IMR-90 (cell line): ENCODE data around the gene DNASE2B. TPM values are rescaled to one million over a fixed set of nuclear protein-coding genes. Genes with fewer than 3 reads are reported as not detected.

Source experiments
- ATAC-seq: fragments of 200-7000 bp; cut with Tn5 transposase; 2 replicates; pipeline ENCODE4 v1.9.1; 2020; ENCODE audit warnings: low read depth, mild to moderate bottlenecking, moderate library complexity
- BruUV-seq: library from RNA; stranded (reverse); fragments of 400-500 nt; replicated peaks from 2 replicates; lab custom pipeline; 2021; lab: Mats Ljungman, UMichigan
- CTCF ChIA-PET: fragments of 300-600 bp; formaldehyde crosslinking; extraction: SDS; loops from one replicate; lab custom pipeline; 2021; ENCODE audit warnings: antibody characterized with exemption; lab: Yijun Ruan, JAX
- POLR2A ChIA-PET: fragments of 300-600 bp; sonication (Branson Sonifier 250); formaldehyde crosslinking; loops from one replicate; lab custom pipeline; 2022; ENCODE audit warnings: antibody characterized with exemption; ENCODE audit not compliant: unreplicated experiment; lab: Charles Lee
- DNase-seq: peaks from one replicate; pipeline ENCODE4 v3.0.0; 2013
- H2AFZ ChIP-seq: replicated peaks from 2 replicates; pipeline ENCODE3; 2013; ENCODE audit warnings: low read length, mild to moderate bottlenecking; ENCODE audit not compliant: poor library complexity
- H2AK5ac ChIP-seq: 2 replicates; pipeline ENCODE4 v1.6.1; 2013; ENCODE audit warnings: low read depth, low read length, inconsistent platforms
- H2AK9ac ChIP-seq: replicated peaks from 2 replicates; pipeline ENCODE3; 2013; ENCODE audit warnings: mild to moderate bottlenecking, low read depth, low read length, moderate library complexity; ENCODE audit not compliant: poor library complexity
- H2BK120ac ChIP-seq: 2 replicates; pipeline ENCODE4 v1.6.1; 2013; ENCODE audit warnings: low read depth, low read length, inconsistent platforms
- H2BK15ac ChIP-seq: 3 replicates; pipeline ENCODE4 v1.6.1; 2013; ENCODE audit warnings: low read depth, low read length, inconsistent platforms
- H2BK20ac ChIP-seq: 2 replicates; pipeline ENCODE4 v1.6.1; 2013; ENCODE audit warnings: low read depth, mild to moderate bottlenecking, inconsistent platforms, low read length, moderate library complexity
- H2BK5ac ChIP-seq: 2 replicates; pipeline ENCODE4 v1.6.1; 2013; ENCODE audit warnings: mild to moderate bottlenecking, low read depth, low read length, inconsistent platforms; ENCODE audit not compliant: poor library complexity, severe bottlenecking
- H3K14ac ChIP-seq: replicated peaks from 2 replicates; pipeline ENCODE4 v1.6.1; 2013; ENCODE audit warnings: low read depth, low read length, inconsistent platforms
- H3K18ac ChIP-seq: 2 replicates; pipeline ENCODE4 v1.6.1; 2013; ENCODE audit warnings: low read depth, low read length, control low read depth
- H3K23ac ChIP-seq: 2 replicates; pipeline ENCODE4 v1.6.1; 2013; ENCODE audit warnings: low read depth, low read length, inconsistent platforms
- H3K27ac ChIP-seq: 2 replicates; pipeline ENCODE4 v1.5.1; 2013; ENCODE audit warnings: mild to moderate bottlenecking, control low read depth, low read length; ENCODE audit not compliant: insufficient read depth
- H3K27me3 ChIP-seq: 2 replicates; pipeline ENCODE4 v1.6.1; 2013; ENCODE audit warnings: low read length; ENCODE audit not compliant: control insufficient read depth, insufficient read depth
- H3K36me3 ChIP-seq: 2 replicates; pipeline ENCODE4 v1.6.1; 2013; ENCODE audit warnings: low read length, mixed read lengths; ENCODE audit not compliant: control insufficient read depth, insufficient read depth
- H3K4ac ChIP-seq: 2 replicates; pipeline ENCODE4 v1.6.1; 2013; ENCODE audit warnings: low read depth, low read length, inconsistent platforms
- H3K4me1 ChIP-seq: 2 replicates; pipeline ENCODE4 v1.6.1; 2013; ENCODE audit warnings: low read length, mixed read lengths; ENCODE audit not compliant: control insufficient read depth, insufficient read depth
- H3K4me2 ChIP-seq: 2 replicates; pipeline ENCODE4 v1.6.1; 2013; ENCODE audit warnings: low read depth, mild to moderate bottlenecking, control low read depth, low read length, moderate library complexity
- H3K4me3 ChIP-seq: 2 replicates; pipeline ENCODE4 v1.5.1; 2013; ENCODE audit warnings: low read depth, mild to moderate bottlenecking, control low read depth, low read length, moderate library complexity; ENCODE audit not compliant: insufficient read depth
- H3K56ac ChIP-seq: 2 replicates; pipeline ENCODE4 v1.6.1; 2013; ENCODE audit warnings: low read length, inconsistent platforms; ENCODE audit not compliant: insufficient read depth; ENCODE audit errors: extremely low read depth
- H3K79me1 ChIP-seq, 2 experiments: 2 replicates each; pipeline ENCODE4 v1.6.1; 2013; ENCODE audit warnings: low read length in 2 of 2, inconsistent platforms in 1 of 2, low read depth in 1 of 2
- H3K9ac ChIP-seq: 2 replicates; pipeline ENCODE4 v1.6.1; 2013; ENCODE audit warnings: low read depth, low read length, control low read depth
- H3K9me1 ChIP-seq: 2 replicates; pipeline ENCODE4 v1.6.1; 2013; ENCODE audit warnings: low read length, inconsistent platforms; ENCODE audit not compliant: insufficient read depth
- H3K9me3 ChIP-seq: 2 replicates; pipeline ENCODE4 v1.6.1; 2013; ENCODE audit warnings: low read length; ENCODE audit not compliant: control insufficient read depth, insufficient read depth
- H4K20me1 ChIP-seq: 2 replicates; pipeline ENCODE4 v1.6.1; 2013; ENCODE audit warnings: low read length, inconsistent platforms; ENCODE audit not compliant: insufficient read depth
- H4K5ac ChIP-seq: 2 replicates; pipeline ENCODE4 v1.6.1; 2013; ENCODE audit warnings: mild to moderate bottlenecking, low read depth, low read length, control low read depth
- H4K8ac ChIP-seq, 2 experiments: 2 replicates each; pipeline ENCODE4 v1.6.1; 2013; ENCODE audit warnings: low read depth in 2 of 2, low read length in 2 of 2, control low read depth in 1 of 2, inconsistent platforms in 1 of 2
- H4K91ac ChIP-seq: 2 replicates; pipeline ENCODE4 v1.6.1; 2013; ENCODE audit warnings: low read depth, low read length, inconsistent platforms; ENCODE audit not compliant: insufficient read depth
- MXI1 ChIP-seq: IDR thresholded peaks from 2 replicates; pipeline ENCODE4 v1.6.1; 2012; ENCODE audit warnings: low read depth, mild to moderate bottlenecking, low read length, moderate library complexity, borderline replicate concordance
- SMC3 ChIP-seq: fragments of 150-350 bp; IDR thresholded peaks from 2 replicates; pipeline ENCODE4 v1.6.1; 2016; ENCODE audit warnings: low read depth, mild to moderate bottlenecking, antibody characterized with exemption, low read length, moderate library complexity
- WGBS, 2 experiments: methylation state at CpG; one replicate each; pipeline versions ENCODE4 v1.1.5 to v1.1.7; 2013; ENCODE audit warnings: missing lambda C conversion rate in 2 of 2; ENCODE audit not compliant: insufficient read length in 1 of 2; ENCODE audit errors: extremely low coverage in 2 of 2; 5-methylcytosine and 5-hydroxymethylcytosine counted together
- dilution Hi-C: fragments of 300-500 bp; cut with HindIII; formaldehyde crosslinking; loops from one replicate; pipeline ENCODE4 v1.14.3; 2018; ENCODE audit warnings: low sequenced_read_pairs; ENCODE audit not compliant: unreplicated experiment
- in situ Hi-C: fragments of 300-500 bp; cut with MboI; formaldehyde crosslinking; loops from 3 replicates; pipeline ENCODE4 v1.14.3; 2019; ENCODE audit warnings: low sequenced_read_pairs, inconsistent platforms, mixed read lengths
- intact Hi-C: fragments of 100-400 bp; cut with micrococcal nuclease; formaldehyde crosslinking; loops from 2 replicates; pipeline ENCODE4 v1.10.0; 2022
- polyA plus RNA-seq, 3 experiments: library from polyadenylated mRNA; depleted of rRNA; stranded (reverse); fragments of >200 nt; gene quantifications; 2 replicates each; pipeline ENCODE4 v1.2.3, GENCODE V29; 2012; ENCODE audit warnings: low replicate concordance in 1 of 3
- total RNA-seq: library from RNA; depleted of rRNA; stranded (reverse); fragments of >200 nt; gene quantifications from 2 replicates; pipeline ENCODE4 v1.2.3, GENCODE V29; 2012
- TF ChIP-seq, protein P1 (sequence below): conservative IDR thresholded peaks from 2 replicates; pipeline ENCODE4 v1.5.1; 2012; ENCODE audit warnings: mild to moderate bottlenecking, low read depth, low read length, improper control_type of control experiment

DNASE2B gene
- total and polyA plus RNA-seq, 2 of the 4 experiments (the other 2 are of a cell fraction), result not detected

DNA sequence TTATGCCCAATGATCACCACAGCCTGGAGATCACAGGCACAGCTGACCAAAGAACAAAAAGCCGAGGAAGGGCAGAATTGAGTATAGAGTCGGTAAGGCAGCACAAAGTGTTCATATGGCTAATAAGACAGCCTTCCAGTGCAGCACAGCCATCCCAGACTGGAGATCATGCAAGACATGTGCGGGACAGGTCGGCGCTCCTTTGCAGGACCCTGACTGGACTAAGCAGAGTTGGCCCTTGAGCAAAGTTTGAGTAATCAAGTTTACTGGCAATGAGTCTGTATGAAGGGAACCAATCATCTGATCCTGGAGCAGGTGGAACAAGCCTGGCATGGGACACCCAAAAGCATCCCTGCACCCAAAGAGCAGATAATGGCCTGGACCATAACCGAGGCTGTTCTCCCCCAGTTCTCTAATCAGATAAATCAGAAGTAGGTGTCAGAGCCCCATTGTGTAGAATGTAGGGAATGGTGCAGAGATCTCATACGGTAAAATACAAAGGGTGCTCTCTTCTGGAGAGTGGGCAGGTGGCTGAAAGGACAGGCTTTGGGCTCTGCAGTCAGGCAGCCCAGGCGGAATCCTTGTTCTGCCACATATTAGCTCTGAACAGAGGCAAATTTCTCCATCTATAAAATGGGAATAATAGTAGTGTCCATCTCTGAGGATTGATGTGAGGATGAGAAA is 10.7 kb upstream of the DNASE2B start:
- Histone ChIP-seq H4K8ac (no peak overlapping the region), H3K27ac (no peak overlapping the region), H2AFZ (no peak overlapping the region), H3K36me3 (no peaks in the 10 kb centered on the region), H3K4me1 (no peaks in the 10 kb centered on the region), H3K9me1 (no peaks in the 10 kb centered on the region), H2BK120ac (no peak overlapping the region), H2BK5ac (no peak overlapping the region), H3K4me3 (no peak overlapping the region), H3K23ac (no peak overlapping the region), H3K9me3 (no peaks in the 10 kb centered on the region), H2BK20ac (no peak overlapping the region), H3K18ac (no peak overlapping the region), H3K27me3 (no peaks in the 10 kb centered on the region), H4K20me1 (no peaks in the 10 kb centered on the region), H2AK9ac (no peak overlapping the region), H3K4me2 (no peak overlapping the region), H3K14ac (no peak overlapping the region), H4K91ac (no peak overlapping the region), H4K5ac (no peak overlapping the region), H2AK5ac (no peak overlapping the region), H3K9ac (no peak overlapping the region), H3K4ac (no peak overlapping the region), H3K56ac (no peak overlapping the region), H3K79me1 (no peaks in the 10 kb centered on the region), H2BK15ac (no peak overlapping the region; the same call in 2 of the 3 replicates)
- CTCF ChIA-PET, result interaction anchor here (1.1 kb wide), 1 partner anchor 11 kb away, joined by 3 read pairs; no protein-coding TSS in a partner anchor
- no TSS peak for BruUV-seq
- ATAC-seq (no peak), DNase-seq (no peak)
- 100% methylated on average over 3 of the region's 8 CpGs; no CpG with 5 or more reads in 1 of the 2 experiments for WGBS, 2 experiments
- intact Hi-C loops, result no loop called here
- TF ChIP-seq, protein P1, sequence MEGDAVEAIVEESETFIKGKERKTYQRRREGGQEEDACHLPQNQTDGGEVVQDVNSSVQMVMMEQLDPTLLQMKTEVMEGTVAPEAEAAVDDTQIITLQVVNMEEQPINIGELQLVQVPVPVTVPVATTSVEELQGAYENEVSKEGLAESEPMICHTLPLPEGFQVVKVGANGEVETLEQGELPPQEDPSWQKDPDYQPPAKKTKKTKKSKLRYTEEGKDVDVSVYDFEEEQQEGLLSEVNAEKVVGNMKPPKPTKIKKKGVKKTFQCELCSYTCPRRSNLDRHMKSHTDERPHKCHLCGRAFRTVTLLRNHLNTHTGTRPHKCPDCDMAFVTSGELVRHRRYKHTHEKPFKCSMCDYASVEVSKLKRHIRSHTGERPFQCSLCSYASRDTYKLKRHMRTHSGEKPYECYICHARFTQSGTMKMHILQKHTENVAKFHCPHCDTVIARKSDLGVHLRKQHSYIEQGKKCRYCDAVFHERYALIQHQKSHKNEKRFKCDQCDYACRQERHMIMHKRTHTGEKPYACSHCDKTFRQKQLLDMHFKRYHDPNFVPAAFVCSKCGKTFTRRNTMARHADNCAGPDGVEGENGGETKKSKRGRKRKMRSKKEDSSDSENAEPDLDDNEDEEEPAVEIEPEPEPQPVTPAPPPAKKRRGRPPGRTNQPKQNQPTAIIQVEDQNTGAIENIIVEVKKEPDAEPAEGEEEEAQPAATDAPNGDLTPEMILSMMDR, result peak; percentile 27; the same call in 1 of the 2 replicates
- peak; percentile 28; the same call in 1 of the 2 replicates for TF ChIP-seq SMC3
- TF ChIP-seq MXI1, result no peak
- dilution Hi-C loops, result no loop called here
- POLR2A ChIA-PET, result no interaction called here
- in situ Hi-C loops, result no loop called here
